B cell (primary cell): ENCODE data around the gene ANKDD1A. TPM values are rescaled to one million over a fixed set of nuclear protein-coding genes. Genes with fewer than 3 reads are reported as not detected.

ENCODE experiments used
- ATAC-seq: fragments of 200-7000 bp; cut with Tn5 transposase; one replicate; pipeline ENCODE4 v1.10.0; 2021; ENCODE audit warnings: low read depth, mild to moderate bottlenecking, moderate number of reproducible peaks, moderate library complexity
- CTCF ChIA-PET: fragments of 350-600 bp; sonication (Branson Sonifier 250); formaldehyde crosslinking; loops from one replicate; lab custom pipeline; 2021; ENCODE audit warnings: antibody characterized with exemption, inconsistent platforms; lab: Charles Lee
- POLR2A ChIA-PET: fragments of 350-600 bp; sonication (Branson Sonifier 250); formaldehyde crosslinking; loops from one replicate; lab custom pipeline; 2021; ENCODE audit warnings: antibody characterized with exemption; lab: Charles Lee
- DNase-seq: peaks from one replicate; pipeline ENCODE4 v3.0.0; 2013
- H2AFZ ChIP-seq: 2 replicates; pipeline ENCODE4 v1.6.1; 2012; ENCODE audit warnings: mild to moderate bottlenecking, low read depth, low read length; ENCODE audit not compliant: insufficient read depth, poor library complexity, severe bottlenecking
- H3K27ac ChIP-seq, 2 donors: 1 replicate in 1 of 2; 2 replicates in 1 of 2; pipeline ENCODE4 v1.5.1; 2012 to 2013; ENCODE audit warnings: low read length in 2 of 2, mild to moderate bottlenecking in 2 of 2, moderate library complexity in 1 of 2
- H3K27me3 ChIP-seq, 4 experiments: fragments of 200-600 bp in 1 of 4; sonication (generic) in 1 of 4; replicated peaks in 1 of 4; 1 replicate in 2 of 4; 2 replicates in 2 of 4; pipeline versions ENCODE4 v1.6.1 to v1.7.0; 2013 to 2016; ENCODE audit warnings: low read length in 3 of 4, mild to moderate bottlenecking in 2 of 4, mixed read lengths in 1 of 4, moderate library complexity in 1 of 4; ENCODE audit not compliant: insufficient read depth in 4 of 4, control insufficient read depth in 3 of 4; ENCODE audit errors: control extremely low read depth in 1 of 4
- H3K36me3 ChIP-seq, 2 experiments: replicated peaks in 1 of 2; 1 replicate in 1 of 2; 2 replicates in 1 of 2; pipeline versions ENCODE4 v1.6.1 to v1.7.1; 2013; ENCODE audit warnings: low read length in 1 of 2; ENCODE audit not compliant: insufficient read depth in 2 of 2, control insufficient read depth in 1 of 2; ENCODE audit errors: control extremely low read depth in 1 of 2, extremely low read depth in 1 of 2
- H3K4me1 ChIP-seq, 2 donors: fragments of 200-600 bp in 1 of 2; sonication (generic) in 1 of 2; 1 replicate in 1 of 2; 2 replicates in 1 of 2; pipeline versions ENCODE4 v1.5.1 to v1.6.1; 2013 to 2017; ENCODE audit warnings: low read length in 2 of 2; ENCODE audit not compliant: control insufficient read depth in 2 of 2, insufficient read depth in 2 of 2
- H3K4me2 ChIP-seq: replicated peaks from 2 replicates; pipeline ENCODE3; 2012; ENCODE audit warnings: mild to moderate bottlenecking, low read depth, low read length; ENCODE audit not compliant: poor library complexity, severe bottlenecking
- H3K4me3 ChIP-seq, 5 experiments: fragments of 200-600 bp in 1 of 5; sonication (generic) in 1 of 5; 1 replicate in 3 of 5; 2 replicates in 2 of 5; pipeline versions ENCODE4 v1.5.1 to v1.7.0; 2011 to 2016; ENCODE audit warnings: low read length in 4 of 5, mild to moderate bottlenecking in 4 of 5, low read depth in 2 of 5, control low read depth in 1 of 5, moderate library complexity in 1 of 5; ENCODE audit not compliant: insufficient read depth in 1 of 5; ENCODE audit errors: control extremely low read depth in 1 of 5, extremely low read depth in 1 of 5
- H3K79me2 ChIP-seq: fragments of 200-600 bp; sonication (generic); one replicate; pipeline ENCODE4 v1.6.0; 2016; ENCODE audit warnings: low read length; ENCODE audit not compliant: control insufficient read depth, insufficient read depth
- H3K9ac ChIP-seq: fragments of 200-600 bp; sonication (generic); 2 replicates; pipeline ENCODE4 v1.6.1; 2017; ENCODE audit warnings: mild to moderate bottlenecking, low read length, moderate library complexity
- H3K9me3 ChIP-seq, 3 donors: one replicate each; pipeline versions ENCODE4 v1.6.1 to v1.7.1; 2013; ENCODE audit warnings: low read length in 2 of 3; ENCODE audit not compliant: control insufficient read depth in 2 of 3, insufficient read depth in 1 of 3; ENCODE audit errors: control extremely low read depth in 1 of 3
- H4K20me1 ChIP-seq: 2 replicates; pipeline ENCODE4 v1.6.0; 2012; ENCODE audit warnings: mild to moderate bottlenecking, low read length; ENCODE audit not compliant: insufficient read depth, control insufficient read depth, poor library complexity, severe bottlenecking
- H3K27ac Mint-ChIP-seq: one replicate; pipeline ENCODE4 v1.8.0; 2021; ENCODE audit warnings: mixed read lengths
- H3K27me3 Mint-ChIP-seq: one replicate; pipeline ENCODE4 v1.8.0; 2021; ENCODE audit warnings: mixed read lengths
- H3K4me1 Mint-ChIP-seq: one replicate; pipeline ENCODE4 v1.8.0; 2021; ENCODE audit warnings: mixed read lengths
- H3K4me3 Mint-ChIP-seq: one replicate; pipeline ENCODE4 v1.8.0; 2021; ENCODE audit warnings: mixed read lengths
- H3K9me3 Mint-ChIP-seq: one replicate; pipeline ENCODE4 v1.8.0; 2022; ENCODE audit warnings: mixed read lengths; ENCODE audit not compliant: insufficient read depth
- CTCF ChIP-seq: fragments of 200-600 bp; IDR thresholded peaks from one replicate; pipeline ENCODE4 v1.8.0; 2022; ENCODE audit warnings: antibody characterized with exemption, mild to moderate bottlenecking
- EZH2 ChIP-seq: IDR thresholded peaks from 2 replicates; pipeline ENCODE4 v1.6.1; 2012; ENCODE audit warnings: borderline replicate concordance, low read depth, mild to moderate bottlenecking, moderate library complexity, low read length; ENCODE audit not compliant: insufficient read depth, poor library complexity, severe bottlenecking
- WGBS: methylation state at CpG from one replicate; pipeline ENCODE4 v1.1.5; 2013; ENCODE audit warnings: missing lambda C conversion rate; ENCODE audit not compliant: insufficient coverage; 5-methylcytosine and 5-hydroxymethylcytosine counted together
- intact Hi-C: fragments of 100-400 bp; cut with micrococcal nuclease; formaldehyde crosslinking; loops from one replicate; pipeline ENCODE4 v1.10.0; 2022
- polyA plus RNA-seq: library from polyadenylated mRNA; depleted of rRNA; stranded (reverse); fragments of >200 nt; gene quantifications from 2 replicates; pipeline ENCODE4 v1.2.3, GENCODE V29; 2012
- total RNA-seq, 2 donors: library from RNA; stranded (reverse); fragments of 120-200 nt in 1 of 2; gene quantifications; 1 replicate in 1 of 2; 2 replicates in 1 of 2; pipeline versions ENCODE4 v1.2.3 to v1.2.4, GENCODE V29; 2013 to 2022

The ANKDD1A gene
- total and polyA plus RNA-seq, 2 donors (not counting 1 experiment from before 2014, with no cell fraction given) = 2.6 to 2.7 TPM

- H3K27ac ChIP-seq = no peak overlapping the region
- Mint-ChIP-seq H3K9me3 (no peaks in the 10 kb centered on the region), H3K27me3 (no peaks in the 10 kb centered on the region), H3K27ac (no peak overlapping the region), H3K4me3 (no peak overlapping the region), H3K4me1 (peaks cover 2% of the 10 kb centered on the region)
- ChIA-PET POLR2A (no interaction called here), CTCF (no interaction called here)
- H3K4me2 ChIP-seq = no peak overlapping the region
- no peaks in the 10 kb centered on the region for H3K79me2 ChIP-seq
- intact Hi-C loops = no loop called here
- H3K4me3 ChIP-seq = no peak overlapping the region
- H4K20me1 ChIP-seq = no peaks in the 10 kb centered on the region
- ATAC-seq = no peak
- no CpG with 5 or more reads among the region's 3 CpGs for WGBS
- no peaks in the 10 kb centered on the region for H3K27me3 ChIP-seq
- H3K36me3 ChIP-seq = peaks cover 0 to 5% of the 10 kb centered on the region in 2 experiments
- H3K9me3 ChIP-seq = no peaks in the 10 kb centered on the region
- no peak for TF ChIP-seq EZH2
- no peak for TF ChIP-seq CTCF
- no peak overlapping the region for H2AFZ ChIP-seq
- H3K9ac ChIP-seq = no peak overlapping the region
- no peaks in the 10 kb centered on the region for H3K4me1 ChIP-seq
- no peak for DNase-seq
Measured at GRCh38 chr15:65004993-65005392, 93.3 kb downstream of the ANKDD1A start.

GRCh38 chr15:65006876-65007275, 95.2 kb downstream of the ANKDD1A start:
- ChIA-PET CTCF (no interaction called here), POLR2A (interaction anchor here (0.7 kb wide), 1 partner anchor 150 kb away, joined by 9 read pairs; no protein-coding TSS in a partner anchor)
- Histone ChIP-seq H3K79me2 (no peaks in the 10 kb centered on the region), H3K36me3 (peaks cover 0 to 5% of the 10 kb centered on the region in 2 experiments), H3K4me2 (no peak overlapping the region), H3K9me3 (no peaks in the 10 kb centered on the region), H3K9ac (no peak overlapping the region), H3K4me3 (no peak overlapping the region), H3K4me1 (no peaks in the 10 kb centered on the region), H2AFZ (no peak overlapping the region), H3K27me3 (no peaks in the 10 kb centered on the region), H4K20me1 (no peaks in the 10 kb centered on the region), H3K27ac (no peak overlapping the region)
- no peak for TF ChIP-seq EZH2
- no peak for TF ChIP-seq CTCF
- Mint-ChIP-seq H3K4me1 (peaks cover 2% of the 10 kb centered on the region), H3K27ac (no peak overlapping the region), H3K9me3 (no peaks in the 10 kb centered on the region), H3K4me3 (no peak overlapping the region), H3K27me3 (no peaks in the 10 kb centered on the region)
- ATAC-seq = no peak
- WGBS = no CpG with 5 or more reads among the region's 3 CpGs
- no peak for DNase-seq
- intact Hi-C loops = no loop called here

Other genes with a start within 250 kb of the ANKDD1A start
- 0.32 and 0.47 TPM in 2 replicates for gene RBPMS2, start 136.3 kb upstream of the ANKDD1A start, total RNA-seq
- 0.63 and 0.74 TPM in 2 replicates for gene RBPMS2, start 136.3 kb upstream of the ANKDD1A start, polyA plus RNA-seq
- 2.0 and 2.8 TPM in 2 replicates for gene PIF1, start 86.3 kb upstream of the ANKDD1A start, total RNA-seq
- 6.2 and 6.8 TPM in 2 replicates for gene PIF1, start 86.3 kb upstream of the ANKDD1A start, polyA plus RNA-seq
- 23.1 and 25.4 TPM in 2 replicates for gene PLEKHO2, start 70.0 kb upstream of the ANKDD1A start, total RNA-seq
- 8.5 and 13.7 TPM in 2 replicates for gene PLEKHO2, start 70.0 kb upstream of the ANKDD1A start, polyA plus RNA-seq
- gene SPG21, start 78.0 kb downstream of the ANKDD1A start, total RNA-seq = 94.4 and 95.5 TPM in 2 replicates
- 43.7 and 52.2 TPM in 2 replicates for gene SPG21, start 78.0 kb downstream of the ANKDD1A start, polyA plus RNA-seq
- gene MTFMT, start 117.7 kb downstream of the ANKDD1A start, total RNA-seq = 14.3 and 15.5 TPM in 2 replicates
- 7.9 and 10.0 TPM in 2 replicates for gene MTFMT, start 117.7 kb downstream of the ANKDD1A start, polyA plus RNA-seq
- not detected in 2 replicates for gene SLC51B, start 133.5 kb downstream of the ANKDD1A start, total RNA-seq
- gene SLC51B, start 133.5 kb downstream of the ANKDD1A start, polyA plus RNA-seq = not detected in 2 replicates
- not detected in 2 replicates for gene RASL12, start 156.1 kb downstream of the ANKDD1A start, total RNA-seq
- gene RASL12, start 156.1 kb downstream of the ANKDD1A start, polyA plus RNA-seq = not detected in 2 replicates
- not detected in 2 replicates for gene KBTBD13, start 164.8 kb downstream of the ANKDD1A start, total RNA-seq
- not detected in 2 replicates for gene KBTBD13, start 164.8 kb downstream of the ANKDD1A start, polyA plus RNA-seq
- 18.4 and 19.9 TPM in 2 replicates for gene UBAP1L, start 203.3 kb downstream of the ANKDD1A start, total RNA-seq
- gene UBAP1L, start 203.3 kb downstream of the ANKDD1A start, polyA plus RNA-seq = 8.4 and 8.5 TPM in 2 replicates
- 43.2 and 47.0 TPM in 2 replicates for gene PDCD7, start 221.9 kb downstream of the ANKDD1A start, total RNA-seq
- gene PDCD7, start 221.9 kb downstream of the ANKDD1A start, polyA plus RNA-seq = 14.4 and 34.6 TPM in 2 replicates